Activated CD8-positive, alpha-beta T cell treated with anti-CD3 and anti-CD28 coated beads for 36 hours (primary cell): ENCODE data around the gene MTUS2. TPM values are rescaled to one million over a fixed set of nuclear protein-coding genes. Genes with fewer than 3 reads are reported as not detected.

Experiments
- ATAC-seq: fragments of 200-7000 bp; cut with Tn5 transposase; one replicate; pipeline ENCODE4 v1.10.0; 2021; ENCODE audit warnings: mild to moderate bottlenecking, moderate library complexity
- CTCF ChIA-PET: fragments of 350-600 bp; sonication (Branson Sonifier 250); formaldehyde crosslinking; loops from one replicate; lab custom pipeline; 2021; ENCODE audit warnings: antibody characterized with exemption; lab: Charles Lee
- POLR2A ChIA-PET: fragments of 350-600 bp; sonication (Branson Sonifier 250); formaldehyde crosslinking; loops from one replicate; lab custom pipeline; 2021; ENCODE audit warnings: antibody characterized with exemption; lab: Charles Lee
- DNase-seq: peaks from one replicate; pipeline ENCODE4 v3.0.0-alpha.2; 2020
- H3K27ac Mint-ChIP-seq: one replicate; pipeline ENCODE4 v1.8.0; 2021; ENCODE audit warnings: mild to moderate bottlenecking, mixed read lengths
- H3K27me3 Mint-ChIP-seq: one replicate; pipeline ENCODE4 v1.8.0; 2021; ENCODE audit warnings: mixed read lengths
- H3K36me3 Mint-ChIP-seq: one replicate; pipeline ENCODE4 v1.8.0; 2021; ENCODE audit warnings: low read depth, mixed read lengths
- H3K4me1 Mint-ChIP-seq: one replicate; pipeline ENCODE4 v1.8.0; 2021; ENCODE audit warnings: low read depth, mixed read lengths
- H3K4me3 Mint-ChIP-seq: one replicate; pipeline ENCODE4 v1.8.0; 2021; ENCODE audit warnings: mild to moderate bottlenecking, moderate library complexity, mixed read lengths
- H3K9me3 Mint-ChIP-seq: one replicate; pipeline ENCODE4 v1.8.0; 2021; ENCODE audit warnings: mixed read lengths
- intact Hi-C: fragments of 100-400 bp; cut with micrococcal nuclease; formaldehyde crosslinking; loops from one replicate; pipeline ENCODE4 v1.10.0; 2022
- total RNA-seq, 2 experiments: library from RNA; stranded (reverse); gene quantifications; one replicate each; pipeline ENCODE4 v1.2.3, GENCODE V29; 2021
- TF ChIP-seq, protein P1 (sequence below): fragments of 200-600 bp; IDR thresholded peaks from one replicate; pipeline ENCODE4 v1.8.0; 2022; ENCODE audit warnings: antibody characterized with exemption, mild to moderate bottlenecking

The MTUS2 gene
- total RNA-seq, 2 experiments from 2014 or later, result not detected

DNA sequence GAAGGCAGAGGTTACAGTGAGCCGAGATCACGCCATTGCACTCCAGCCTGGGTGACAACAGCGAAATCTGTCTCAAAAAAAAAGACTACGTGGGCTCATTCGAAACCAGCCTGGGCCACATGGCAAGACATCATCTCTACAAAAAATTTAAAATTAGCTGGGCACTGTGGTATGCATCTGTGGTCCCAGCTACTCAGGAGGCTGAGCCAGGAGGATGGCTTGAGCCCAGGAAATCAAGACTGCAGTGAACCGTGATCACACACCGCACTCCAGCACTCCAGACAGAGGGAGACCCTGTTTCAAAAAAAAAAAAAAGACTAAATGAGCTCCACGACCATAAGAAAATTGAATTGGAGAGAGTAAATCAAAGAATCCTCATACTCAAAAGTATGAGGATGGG is 722.2 kb downstream of the MTUS2 start:
- Mint-ChIP-seq H3K9me3 (no peaks in the 10 kb centered on the region), H3K27ac (no peak overlapping the region), H3K4me3 (no peak overlapping the region), H3K36me3 (peaks cover 51% of the 10 kb centered on the region), H3K4me1 (peaks cover 46% of the 10 kb centered on the region), H3K27me3 (no peaks in the 10 kb centered on the region)
- DNase-seq (no peak), ATAC-seq (no peak)
- intact Hi-C loops, result no loop called here
- POLR2A ChIA-PET, result interaction anchor here (0.6 kb wide), 1 partner anchor 44 kb away, joined by 3 read pairs; no protein-coding TSS in a partner anchor
- CTCF ChIA-PET, result interaction anchor here (1.6 kb wide), 1 partner anchor 34 kb away, joined by 5 read pairs; no protein-coding TSS in a partner anchor
- TF ChIP-seq, protein P1, sequence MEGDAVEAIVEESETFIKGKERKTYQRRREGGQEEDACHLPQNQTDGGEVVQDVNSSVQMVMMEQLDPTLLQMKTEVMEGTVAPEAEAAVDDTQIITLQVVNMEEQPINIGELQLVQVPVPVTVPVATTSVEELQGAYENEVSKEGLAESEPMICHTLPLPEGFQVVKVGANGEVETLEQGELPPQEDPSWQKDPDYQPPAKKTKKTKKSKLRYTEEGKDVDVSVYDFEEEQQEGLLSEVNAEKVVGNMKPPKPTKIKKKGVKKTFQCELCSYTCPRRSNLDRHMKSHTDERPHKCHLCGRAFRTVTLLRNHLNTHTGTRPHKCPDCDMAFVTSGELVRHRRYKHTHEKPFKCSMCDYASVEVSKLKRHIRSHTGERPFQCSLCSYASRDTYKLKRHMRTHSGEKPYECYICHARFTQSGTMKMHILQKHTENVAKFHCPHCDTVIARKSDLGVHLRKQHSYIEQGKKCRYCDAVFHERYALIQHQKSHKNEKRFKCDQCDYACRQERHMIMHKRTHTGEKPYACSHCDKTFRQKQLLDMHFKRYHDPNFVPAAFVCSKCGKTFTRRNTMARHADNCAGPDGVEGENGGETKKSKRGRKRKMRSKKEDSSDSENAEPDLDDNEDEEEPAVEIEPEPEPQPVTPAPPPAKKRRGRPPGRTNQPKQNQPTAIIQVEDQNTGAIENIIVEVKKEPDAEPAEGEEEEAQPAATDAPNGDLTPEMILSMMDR, result no peak

DNA sequence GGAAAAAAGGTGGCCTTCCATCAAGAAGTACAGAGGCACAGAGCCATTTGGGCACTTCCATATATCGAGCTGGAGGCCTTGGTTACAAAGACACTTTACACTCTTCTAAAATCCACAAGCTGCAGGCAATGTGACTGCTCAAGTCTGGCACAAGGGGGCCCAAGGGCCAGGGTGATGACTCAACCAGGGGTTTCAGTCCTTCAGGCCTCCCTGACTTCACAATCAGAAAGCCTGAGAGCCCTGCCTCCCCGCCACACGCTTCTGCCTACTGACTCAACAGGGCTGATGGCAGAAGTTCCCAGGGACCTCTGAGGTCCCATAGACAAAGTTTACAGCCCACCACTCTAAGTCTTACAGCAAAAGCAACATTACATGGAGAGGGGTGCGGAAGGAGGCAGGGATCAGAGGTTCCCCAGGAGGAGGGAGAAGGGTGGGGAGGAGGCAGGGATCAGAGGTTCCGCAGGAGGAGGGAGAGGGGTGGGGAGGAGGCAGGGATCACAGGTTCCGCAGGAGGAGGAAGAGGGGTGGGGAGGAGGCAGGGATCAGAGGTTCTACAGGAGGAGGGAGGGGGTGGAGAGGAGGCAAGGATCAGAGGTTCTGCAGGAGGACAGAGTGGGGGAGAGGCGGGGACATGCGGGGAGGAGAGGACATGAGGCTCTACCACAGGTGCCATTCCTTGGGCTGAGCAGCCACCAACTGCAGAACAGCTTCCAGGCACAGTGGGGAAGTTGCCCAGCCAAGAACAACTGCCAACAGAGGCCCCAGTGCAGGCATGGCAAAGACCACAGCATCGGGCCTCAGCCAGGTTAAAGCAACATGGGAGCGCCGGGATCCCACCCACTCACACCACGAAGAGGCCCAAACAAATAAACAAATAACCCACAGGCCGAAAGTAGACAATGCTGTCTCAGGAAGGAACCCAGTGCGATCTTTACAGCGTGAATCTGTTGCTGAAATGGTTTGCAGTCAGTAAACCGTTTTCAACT is 723.4 kb downstream of the MTUS2 start:
- TF ChIP-seq, protein P1, result peak; percentile 24
- peak; percentile 98 for ATAC-seq
- Mint-ChIP-seq H3K4me1 (peaks cover 45% of the 10 kb centered on the region), H3K9me3 (no peaks in the 10 kb centered on the region), H3K27me3 (no peaks in the 10 kb centered on the region), H3K36me3 (peaks cover 56% of the 10 kb centered on the region), H3K27ac (peak overlapping the region; percentile 70), H3K4me3 (no peak overlapping the region)
- intact Hi-C loops, result no loop called here
- CTCF ChIA-PET, result interaction anchor here (1.6 kb wide), 1 partner anchor 35 kb away, joined by 5 read pairs; no protein-coding TSS in a partner anchor
- DNase-seq, result peak; percentile 80
- POLR2A ChIA-PET, result interaction anchor here (0.7 to 1.0 kb wide), 2 partner anchors 13 to 246 kb away, joined by 3 read pairs; no protein-coding TSS in a partner anchor

DNA sequence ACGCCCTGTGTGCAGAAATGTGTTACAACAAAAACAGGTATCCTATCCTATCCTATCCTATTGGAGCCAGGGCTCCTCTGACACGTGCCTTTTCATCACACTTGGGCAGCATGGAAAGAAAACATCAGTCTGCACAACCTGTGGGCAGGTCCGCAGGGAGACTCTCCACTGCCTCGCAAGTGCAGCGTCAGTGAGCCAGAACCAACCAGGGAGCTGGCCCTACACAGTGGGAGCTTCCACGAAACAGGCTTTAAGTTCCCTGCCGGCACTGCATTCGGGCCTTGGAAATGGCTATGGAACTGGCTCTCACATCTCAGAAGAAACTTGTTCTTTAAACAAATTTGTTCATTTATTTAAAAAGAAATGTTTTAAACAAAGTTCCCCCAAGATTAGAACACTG is 725.8 kb downstream of the MTUS2 start:
- ChIA-PET POLR2A (no interaction called here), CTCF (interaction anchor here (1.7 kb wide), 1 partner anchor 38 kb away, joined by 10 read pairs; no protein-coding TSS in a partner anchor)
- ATAC-seq (no peak), DNase-seq (no peak)
- Mint-ChIP-seq H3K36me3 (peaks cover 68% of the 10 kb centered on the region), H3K9me3 (no peaks in the 10 kb centered on the region), H3K4me1 (peaks cover 40% of the 10 kb centered on the region), H3K27ac (no peak overlapping the region), H3K4me3 (no peak overlapping the region), H3K27me3 (no peaks in the 10 kb centered on the region)
- intact Hi-C loops, result no loop called here
- TF ChIP-seq, protein P1, result no peak

DNA sequence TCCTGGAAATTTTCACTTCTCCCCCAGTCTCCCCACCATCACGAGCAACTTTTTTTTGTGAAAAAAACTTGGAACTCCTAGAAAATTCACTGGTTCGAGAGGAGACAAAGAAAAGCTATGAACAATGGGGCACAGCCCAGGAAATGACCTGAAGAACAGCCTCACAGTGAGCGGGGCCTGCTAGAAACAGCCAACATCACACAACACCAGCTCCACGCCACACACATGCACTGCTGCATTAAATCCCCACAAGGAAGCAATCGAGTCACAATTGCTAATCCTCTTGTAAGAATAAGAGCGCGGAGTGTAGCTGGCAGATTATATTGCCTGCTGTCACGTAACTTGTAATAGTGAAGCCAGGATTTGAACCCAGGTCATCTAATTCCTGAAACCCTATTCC is 726.5 kb downstream of the MTUS2 start:
- ChIA-PET POLR2A (no interaction called here), CTCF (interaction anchor here (1.4 kb wide), 1 partner anchor 39 kb away, joined by 3 read pairs; no protein-coding TSS in a partner anchor)
- Mint-ChIP-seq H3K4me1 (peaks cover 33% of the 10 kb centered on the region), H3K9me3 (no peaks in the 10 kb centered on the region), H3K27ac (no peak overlapping the region), H3K4me3 (no peak overlapping the region), H3K36me3 (peaks cover 68% of the 10 kb centered on the region), H3K27me3 (no peaks in the 10 kb centered on the region)
- no peak for ATAC-seq
- TF ChIP-seq, protein P1, result no peak
- DNase-seq, result no peak
- intact Hi-C loops, result no loop called here
